Gastroesophageal sphincter (tissue), 3 donors: ENCODE measurements around the gene FLOT2.

ENCODE experiments used
- POLR2A ChIP-seq, 2 donors: fragments of 450-650 bp; IDR thresholded peaks; one replicate each; pipeline ENCODE4 v1.6.1; 2017; ENCODE audit warnings: antibody characterized with exemption in 2 of 2, mild to moderate bottlenecking in 2 of 2, moderate library complexity in 1 of 2
- TF ChIP-seq, protein P1 (sequence below), 4 experiments: fragments of 200-600 bp in 2 of 4; fragments of 450-650 bp in 2 of 4; sonication (generic) in 1 of 4; IDR thresholded peaks; one replicate each; pipeline ENCODE4 v1.5.1; 2017 to 2019; ENCODE audit warnings: antibody characterized with exemption in 4 of 4, mild to moderate bottlenecking in 2 of 4, moderate library complexity in 2 of 4

DNA sequence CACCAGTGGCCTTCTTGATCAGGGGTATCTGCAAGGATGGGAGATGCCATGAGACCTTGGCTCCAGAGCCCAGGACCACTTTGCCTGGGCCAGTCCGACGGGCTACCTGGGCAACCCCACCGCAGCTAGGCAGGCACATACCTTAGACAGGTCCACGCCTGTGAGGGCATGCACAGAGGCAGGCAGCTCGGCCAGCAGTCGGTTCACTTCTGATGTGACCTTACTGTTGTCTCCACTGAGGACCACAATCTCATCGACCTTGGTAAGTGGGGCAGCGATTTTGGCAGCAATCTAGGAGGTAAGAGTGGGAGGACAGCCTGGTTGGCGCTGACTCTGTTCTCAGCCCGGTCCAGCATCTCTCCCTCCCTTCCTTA lies 17.0 kb downstream of the FLOT2 start:
- TF ChIP-seq, protein P1, sequence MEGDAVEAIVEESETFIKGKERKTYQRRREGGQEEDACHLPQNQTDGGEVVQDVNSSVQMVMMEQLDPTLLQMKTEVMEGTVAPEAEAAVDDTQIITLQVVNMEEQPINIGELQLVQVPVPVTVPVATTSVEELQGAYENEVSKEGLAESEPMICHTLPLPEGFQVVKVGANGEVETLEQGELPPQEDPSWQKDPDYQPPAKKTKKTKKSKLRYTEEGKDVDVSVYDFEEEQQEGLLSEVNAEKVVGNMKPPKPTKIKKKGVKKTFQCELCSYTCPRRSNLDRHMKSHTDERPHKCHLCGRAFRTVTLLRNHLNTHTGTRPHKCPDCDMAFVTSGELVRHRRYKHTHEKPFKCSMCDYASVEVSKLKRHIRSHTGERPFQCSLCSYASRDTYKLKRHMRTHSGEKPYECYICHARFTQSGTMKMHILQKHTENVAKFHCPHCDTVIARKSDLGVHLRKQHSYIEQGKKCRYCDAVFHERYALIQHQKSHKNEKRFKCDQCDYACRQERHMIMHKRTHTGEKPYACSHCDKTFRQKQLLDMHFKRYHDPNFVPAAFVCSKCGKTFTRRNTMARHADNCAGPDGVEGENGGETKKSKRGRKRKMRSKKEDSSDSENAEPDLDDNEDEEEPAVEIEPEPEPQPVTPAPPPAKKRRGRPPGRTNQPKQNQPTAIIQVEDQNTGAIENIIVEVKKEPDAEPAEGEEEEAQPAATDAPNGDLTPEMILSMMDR (IDR thresholded peaks at IDR 0.05) = no peak
- no peak for TF ChIP-seq POLR2A (IDR thresholded peaks at IDR 0.05)
